Neural progenitor cell (in vitro differentiated cells): Measurements from ENCODE around the gene NBEA.

ENCODE experiments used
- EZH2phosphoT487 ChIP-seq: fragments of 200-600 bp; sonication (generic); IDR thresholded peaks from 2 replicates; pipeline ENCODE4 v1.6.1; 2017; ENCODE audit warnings: antibody characterized with exemption
- TF ChIP-seq, protein P1 (sequence below): fragments of 200-600 bp; sonication (generic); IDR thresholded peaks from 2 replicates; pipeline ENCODE4 v1.5.1; 2017; ENCODE audit warnings: antibody characterized with exemption, mild to moderate bottlenecking

DNA sequence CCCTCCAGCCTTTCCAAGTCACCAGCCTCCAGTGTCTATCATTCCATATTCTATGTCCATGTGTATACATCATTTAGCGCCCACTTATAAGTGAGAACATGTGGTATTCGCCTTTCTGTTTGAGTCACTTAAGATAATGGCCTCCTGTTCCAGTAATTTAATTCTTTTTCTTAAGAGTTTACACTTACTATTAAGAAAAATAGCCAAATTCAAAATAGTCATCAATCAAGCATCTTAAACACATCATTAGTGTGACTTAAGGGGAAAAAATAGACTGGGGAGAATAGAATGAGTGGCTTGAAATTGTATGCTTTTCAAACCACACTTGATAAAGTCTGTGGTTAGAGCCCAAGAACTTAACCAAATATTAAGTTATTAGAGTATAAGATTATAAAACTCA lies 286.5 kb downstream of the NBEA start:
- TF ChIP-seq, protein P1, sequence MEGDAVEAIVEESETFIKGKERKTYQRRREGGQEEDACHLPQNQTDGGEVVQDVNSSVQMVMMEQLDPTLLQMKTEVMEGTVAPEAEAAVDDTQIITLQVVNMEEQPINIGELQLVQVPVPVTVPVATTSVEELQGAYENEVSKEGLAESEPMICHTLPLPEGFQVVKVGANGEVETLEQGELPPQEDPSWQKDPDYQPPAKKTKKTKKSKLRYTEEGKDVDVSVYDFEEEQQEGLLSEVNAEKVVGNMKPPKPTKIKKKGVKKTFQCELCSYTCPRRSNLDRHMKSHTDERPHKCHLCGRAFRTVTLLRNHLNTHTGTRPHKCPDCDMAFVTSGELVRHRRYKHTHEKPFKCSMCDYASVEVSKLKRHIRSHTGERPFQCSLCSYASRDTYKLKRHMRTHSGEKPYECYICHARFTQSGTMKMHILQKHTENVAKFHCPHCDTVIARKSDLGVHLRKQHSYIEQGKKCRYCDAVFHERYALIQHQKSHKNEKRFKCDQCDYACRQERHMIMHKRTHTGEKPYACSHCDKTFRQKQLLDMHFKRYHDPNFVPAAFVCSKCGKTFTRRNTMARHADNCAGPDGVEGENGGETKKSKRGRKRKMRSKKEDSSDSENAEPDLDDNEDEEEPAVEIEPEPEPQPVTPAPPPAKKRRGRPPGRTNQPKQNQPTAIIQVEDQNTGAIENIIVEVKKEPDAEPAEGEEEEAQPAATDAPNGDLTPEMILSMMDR = no peak
- TF ChIP-seq EZH2phosphoT487 = no peak
